ENCODE results near the gene CUL4A.

- TF ChIP-seq MYC (IDR thresholded peaks at IDR 0.05; ENCODE audit: low read depth, low read length) (no peak), FOS (IDR thresholded peaks at IDR 0.05; ENCODE audit: borderline replicate concordance, insufficient read depth, low read length) (no peak)
Observed at GRCh38 chr13:113178070-113178895, 31.1 kb upstream of the CUL4A start.

All from endothelial cell of umbilical vein (primary cell).